HEK293 (cell line): ENCODE data around the gene SAMM50.

ENCODE experiments used
- CTCF ChIA-PET: fragments of 350-600 bp; formaldehyde crosslinking; extraction: SDS; loops from one replicate; lab custom pipeline; 2021; ENCODE audit warnings: antibody characterized with exemption; lab: Yijun Ruan, JAX
- POLR2A ChIA-PET: fragments of 300-600 bp; formaldehyde crosslinking; extraction: SDS; loops from one replicate; lab custom pipeline; 2020; ENCODE audit warnings: antibody characterized with exemption, inconsistent platforms; lab: Yijun Ruan, JAX
- H3K27ac ChIP-seq: fragments of 200-500 bp; sonication (Bioruptor generic); 2 replicates; pipeline ENCODE4 v1.5.1; 2014; ENCODE audit warnings: low read depth, low read length, control low read depth, inconsistent platforms; ENCODE audit errors: extremely low read depth
- H3K36me3 ChIP-seq, 2 experiments: fragments of 200-500 bp in 1 of 2; sonication (Bioruptor generic) in 1 of 2; 1 replicate in 1 of 2; 2 replicates in 1 of 2; pipeline ENCODE4 v1.5.1; 2014 to 2017; ENCODE audit warnings: inconsistent platforms in 2 of 2, low read length in 2 of 2; ENCODE audit not compliant: control insufficient read depth in 2 of 2, insufficient read depth in 1 of 2
- H3K4me1 ChIP-seq: fragments of 200-500 bp; sonication (Bioruptor generic); 2 replicates; pipeline ENCODE4 v1.5.1; 2014; ENCODE audit warnings: mild to moderate bottlenecking, low read length, inconsistent platforms; ENCODE audit not compliant: control insufficient read depth, insufficient read depth
- H3K4me3 ChIP-seq: 2 replicates; pipeline ENCODE4 v1.5.1; 2011; ENCODE audit warnings: low read depth, mild to moderate bottlenecking, control low read depth, low read length, moderate library complexity
- H3K9me3 ChIP-seq: fragments of 200-500 bp; sonication (Bioruptor generic); 2 replicates; pipeline ENCODE4 v1.5.1; 2014; ENCODE audit warnings: low read depth, low read length, inconsistent platforms; ENCODE audit not compliant: control insufficient read depth, insufficient read depth
- GLIS1 ChIP-seq: fragments of 450-650 bp; formaldehyde crosslinking; IDR thresholded peaks from 2 replicates; pipeline ENCODE4 v1.5.1; 2016; ENCODE audit warnings: missing biosample characterization, missing genetic modification characterization
- HIC1 ChIP-seq: fragments of 450-650 bp; formaldehyde crosslinking; IDR thresholded peaks from 2 replicates; pipeline ENCODE4 v1.5.1; 2016; ENCODE audit warnings: missing biosample characterization, missing genetic modification characterization
- HOXD13 ChIP-seq: sonication (generic); formaldehyde crosslinking; IDR thresholded peaks from 2 replicates; pipeline ENCODE4 v1.8.0; 2022; ENCODE audit warnings: missing genetic modification reagents, borderline replicate concordance
- INSM2 ChIP-seq: fragments of 450-650 bp; formaldehyde crosslinking; IDR thresholded peaks from 2 replicates; pipeline ENCODE4 v1.5.1; 2016; ENCODE audit warnings: missing biosample characterization, missing genetic modification characterization
- KLF8 ChIP-seq: fragments of 450-650 bp; formaldehyde crosslinking; IDR thresholded peaks from 2 replicates; pipeline ENCODE4 v1.5.1; 2016; ENCODE audit warnings: missing biosample characterization, missing genetic modification characterization
- SCRT2 ChIP-seq: fragments of 450-650 bp; formaldehyde crosslinking; IDR thresholded peaks from 2 replicates; pipeline ENCODE4 v1.5.1; 2016; ENCODE audit warnings: missing biosample characterization, missing genetic modification characterization
- SETDB1 ChIP-seq: IDR thresholded peaks from one replicate; pipeline ENCODE4 v1.6.1; 2017; ENCODE audit warnings: mild to moderate bottlenecking, low read length, moderate library complexity, mixed read lengths; ENCODE audit not compliant: insufficient read length
- SP7 ChIP-seq: fragments of 450-650 bp; formaldehyde crosslinking; IDR thresholded peaks from 2 replicates; pipeline ENCODE4 v1.5.1; 2016; ENCODE audit warnings: missing biosample characterization, missing genetic modification characterization
- ZBTB1 ChIP-seq: fragments of 450-650 bp; formaldehyde crosslinking; IDR thresholded peaks from 2 replicates; pipeline ENCODE4 v1.5.1; 2016; ENCODE audit warnings: missing biosample characterization, missing genetic modification characterization
- ZBTB17 ChIP-seq: fragments of 450-650 bp; formaldehyde crosslinking; IDR thresholded peaks from 2 replicates; pipeline ENCODE4 v1.5.1; 2016; ENCODE audit warnings: missing biosample characterization, missing genetic modification characterization
- ZBTB21 ChIP-seq: fragments of 450-650 bp; formaldehyde crosslinking; IDR thresholded peaks from 2 replicates; pipeline ENCODE4 v1.5.1; 2017; ENCODE audit warnings: missing biosample characterization, missing genetic modification characterization
- ZBTB6 ChIP-seq: fragments of 450-650 bp; formaldehyde crosslinking; IDR thresholded peaks from 2 replicates; pipeline ENCODE4 v1.5.1; 2017; ENCODE audit warnings: missing biosample characterization, missing genetic modification characterization
- ZEB2 ChIP-seq: fragments of 450-650 bp; formaldehyde crosslinking; IDR thresholded peaks from 2 replicates; pipeline ENCODE4 v1.5.1; 2016; ENCODE audit warnings: missing biosample characterization, missing genetic modification characterization
- ZFP37 ChIP-seq: fragments of 450-650 bp; formaldehyde crosslinking; IDR thresholded peaks from 2 replicates; pipeline ENCODE4 v1.5.1; 2016; ENCODE audit warnings: missing biosample characterization, missing genetic modification characterization
- ZIC2 ChIP-seq: fragments of 450-650 bp; formaldehyde crosslinking; IDR thresholded peaks from 2 replicates; pipeline ENCODE4 v1.5.1; 2016; ENCODE audit warnings: missing biosample characterization, missing genetic modification characterization
- ZNF10 ChIP-seq: fragments of 450-650 bp; formaldehyde crosslinking; IDR thresholded peaks from 2 replicates; pipeline ENCODE4 v1.5.1; 2017; ENCODE audit warnings: missing biosample characterization, missing genetic modification characterization
- ZNF184 ChIP-seq: fragments of 450-650 bp; IDR thresholded peaks from 2 replicates; pipeline ENCODE4 v1.5.1; 2018; ENCODE audit warnings: missing biosample characterization, mild to moderate bottlenecking, missing genetic modification characterization
- ZNF223 ChIP-seq: fragments of 450-650 bp; formaldehyde crosslinking; IDR thresholded peaks from 2 replicates; pipeline ENCODE4 v1.5.1; 2016; ENCODE audit warnings: missing biosample characterization, missing genetic modification characterization
- ZNF239 ChIP-seq: fragments of 450-650 bp; formaldehyde crosslinking; IDR thresholded peaks from 2 replicates; pipeline ENCODE4 v1.5.1; 2016; ENCODE audit warnings: missing biosample characterization, missing genetic modification characterization
- ZNF280D ChIP-seq: fragments of 450-650 bp; formaldehyde crosslinking; IDR thresholded peaks from 2 replicates; pipeline ENCODE4 v1.5.1; 2016; ENCODE audit warnings: missing biosample characterization, missing genetic modification characterization
- ZNF366 ChIP-seq: fragments of 450-650 bp; formaldehyde crosslinking; conservative IDR thresholded peaks from 2 replicates; pipeline ENCODE4 v1.5.1; 2016; ENCODE audit warnings: missing biosample characterization, missing genetic modification characterization
- ZNF488 ChIP-seq: fragments of 450-650 bp; formaldehyde crosslinking; IDR thresholded peaks from 2 replicates; pipeline ENCODE4 v1.5.1; 2016; ENCODE audit warnings: missing biosample characterization, missing genetic modification characterization
- ZNF629 ChIP-seq: fragments of 450-650 bp; formaldehyde crosslinking; IDR thresholded peaks from 2 replicates; pipeline ENCODE4 v1.5.1; 2017; ENCODE audit warnings: missing biosample characterization, missing genetic modification characterization
- ZNF639 ChIP-seq: fragments of 450-650 bp; formaldehyde crosslinking; IDR thresholded peaks from 2 replicates; pipeline ENCODE4 v1.5.1; 2016; ENCODE audit warnings: missing biosample characterization, missing genetic modification characterization
- ZNF692 ChIP-seq: fragments of 450-650 bp; formaldehyde crosslinking; IDR thresholded peaks from 2 replicates; pipeline ENCODE4 v1.5.1; 2016; ENCODE audit warnings: missing biosample characterization, missing genetic modification characterization

SAMM50 gene

GRCh38 chr22:44037519-44038375 is 82.5 kb downstream of the SAMM50 start:
- H3K36me3 ChIP-seq, result no peaks in the 10 kb centered on the region
- ChIA-PET CTCF (interaction anchor here (0.6 to 1.4 kb wide), 4 partner anchors 9 to 808 kb away, joined by 3 to 7 read pairs (median 4); no protein-coding TSS in a partner anchor), POLR2A (interaction anchor here (0.8 kb wide), 1 partner anchor 17 kb away, joined by 3 read pairs; no protein-coding TSS in a partner anchor)
- H3K4me1 ChIP-seq, result no peaks in the 10 kb centered on the region
- no peaks in the 10 kb centered on the region for H3K9me3 ChIP-seq
- no peak overlapping the region for H3K4me3 ChIP-seq
- H3K27ac ChIP-seq, result no peak overlapping the region
- TF ChIP-seq ZNF10 (tag by site-specific recombination), result 0 out of 2 replicates have a peak, but pooled peaks have one; percentile 44
- peak; percentile 68; the same call in 1 of the 2 replicates for TF ChIP-seq ZNF280D (tag by site-specific recombination)
- peak; percentile 81 for TF ChIP-seq ZNF629 (tag by site-specific recombination)
- TF ChIP-seq ZBTB6 (tag by site-specific recombination), result no peak
- TF ChIP-seq HIC1 (tag by site-specific recombination), result no peak
- peak; percentile 52 for TF ChIP-seq SP7
- 0 out of 2 replicates have a peak, but pooled peaks have one; percentile 40 for TF ChIP-seq ZBTB17
- 0 out of 2 replicates have a peak, but pooled peaks have one; percentile 8 for TF ChIP-seq GLIS1 (tag by site-specific recombination)
- peak; percentile 89 for TF ChIP-seq INSM2 (tag by site-specific recombination)
- peak; percentile 50 for TF ChIP-seq ZBTB21 (tag by site-specific recombination)
- peak; percentile 73 for TF ChIP-seq ZNF639 (tag by site-specific recombination)
- no peak for TF ChIP-seq ZBTB1 (tag by site-specific recombination)
- no peak for TF ChIP-seq ZNF239 (tag by site-specific recombination)
- TF ChIP-seq ZEB2, result peak; percentile 84
- TF ChIP-seq SCRT2 (tag by site-specific recombination), result peak; percentile 63; the same call in 1 of the 2 replicates
- 0 out of 2 replicates have a peak, but pooled peaks have one; percentile 31 for TF ChIP-seq KLF8 (tag by site-specific recombination)
- TF ChIP-seq ZNF692 (tag by site-specific recombination), result peak; percentile 25; the same call in 1 of the 2 replicates
- TF ChIP-seq ZNF184 (tag by site-specific recombination), result 0 out of 2 replicates have a peak, but pooled peaks have one; percentile 69
- peak; percentile 54; the same call in 1 of the 2 replicates for TF ChIP-seq ZFP37 (tag by site-specific recombination)
- 0 out of 2 replicates have a peak, but pooled peaks have one; percentile 31 for TF ChIP-seq ZNF366
- TF ChIP-seq ZIC2 (tag by site-specific recombination), result peak; percentile 43; the same call in 1 of the 2 replicates
- TF ChIP-seq HOXD13 (CRISPR knock-in tag), result no peak
- peak; percentile 30 for TF ChIP-seq SETDB1
- no peak for TF ChIP-seq ZNF223 (tag by site-specific recombination)
- TF ChIP-seq ZNF488, result no peak
